Measurements from ENCODE around the gene AVL9.

DNA sequence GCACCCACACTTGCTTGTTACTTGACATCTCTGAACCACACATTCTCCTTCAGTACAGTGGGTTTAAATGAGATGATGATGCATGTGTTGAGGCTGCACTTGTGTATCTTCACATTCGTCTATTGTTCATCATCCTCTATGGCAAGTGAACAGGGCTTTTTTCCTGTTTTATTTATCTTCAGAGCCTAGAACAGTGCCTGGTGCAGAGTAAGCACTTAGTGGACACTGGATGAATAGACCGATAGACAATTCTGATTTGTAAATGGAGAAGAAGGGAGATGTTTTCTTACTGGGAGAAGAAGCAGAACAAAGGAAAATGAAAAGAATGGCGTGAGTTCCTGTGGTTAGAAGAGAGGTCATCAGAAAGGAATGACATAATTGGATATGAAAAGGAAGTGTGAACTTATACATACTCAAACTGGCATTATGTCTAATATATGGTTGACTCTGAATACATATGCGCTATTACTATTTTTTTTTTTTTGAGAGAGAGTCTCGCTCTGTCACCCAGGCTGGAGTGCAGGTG, 99.7 kb downstream of the AVL9 start:
- TF ChIP-seq, protein P1, sequence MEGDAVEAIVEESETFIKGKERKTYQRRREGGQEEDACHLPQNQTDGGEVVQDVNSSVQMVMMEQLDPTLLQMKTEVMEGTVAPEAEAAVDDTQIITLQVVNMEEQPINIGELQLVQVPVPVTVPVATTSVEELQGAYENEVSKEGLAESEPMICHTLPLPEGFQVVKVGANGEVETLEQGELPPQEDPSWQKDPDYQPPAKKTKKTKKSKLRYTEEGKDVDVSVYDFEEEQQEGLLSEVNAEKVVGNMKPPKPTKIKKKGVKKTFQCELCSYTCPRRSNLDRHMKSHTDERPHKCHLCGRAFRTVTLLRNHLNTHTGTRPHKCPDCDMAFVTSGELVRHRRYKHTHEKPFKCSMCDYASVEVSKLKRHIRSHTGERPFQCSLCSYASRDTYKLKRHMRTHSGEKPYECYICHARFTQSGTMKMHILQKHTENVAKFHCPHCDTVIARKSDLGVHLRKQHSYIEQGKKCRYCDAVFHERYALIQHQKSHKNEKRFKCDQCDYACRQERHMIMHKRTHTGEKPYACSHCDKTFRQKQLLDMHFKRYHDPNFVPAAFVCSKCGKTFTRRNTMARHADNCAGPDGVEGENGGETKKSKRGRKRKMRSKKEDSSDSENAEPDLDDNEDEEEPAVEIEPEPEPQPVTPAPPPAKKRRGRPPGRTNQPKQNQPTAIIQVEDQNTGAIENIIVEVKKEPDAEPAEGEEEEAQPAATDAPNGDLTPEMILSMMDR (IDR thresholded peaks at IDR 0.05): no peak
- TF ChIP-seq POLR2AphosphoS5 (IDR thresholded peaks at IDR 0.05): no peak
